Smooth muscle cell (in vitro differentiated cells): Measurements from ENCODE around the gene ASPG. TPM values are rescaled to one million over a fixed set of nuclear protein-coding genes. Genes with fewer than 3 reads are reported as not detected.
A peak's percentile ranks its signal among the peaks of the same experiment; 100 is the strongest.

Source experiments
- DNase-seq: peaks from one replicate; lab custom pipeline; 2025; ENCODE audit not compliant: unreplicated experiment; lab: John Stamatoyannopoulos, UW
- H2AFZ ChIP-seq: fragments of 200-600 bp; sonication (generic); 2 replicates; pipeline ENCODE4 v1.6.0; 2016; ENCODE audit warnings: antibody characterized with exemption, low read depth, mild to moderate bottlenecking
- H3F3A ChIP-seq: fragments of 200-600 bp; sonication (generic); 2 replicates; pipeline ENCODE4 v1.6.0; 2017; ENCODE audit warnings: antibody characterized with exemption, low read depth
- H3K27ac ChIP-seq: fragments of 200-600 bp; sonication (generic); 2 replicates; pipeline ENCODE4 v1.5.1; 2016; ENCODE audit warnings: low read depth, mild to moderate bottlenecking
- H3K27me3 ChIP-seq: fragments of 200-600 bp; sonication (generic); 2 replicates; pipeline ENCODE4 v1.6.1; 2016; ENCODE audit warnings: low read depth, mild to moderate bottlenecking
- H3K36me3 ChIP-seq: fragments of 200-600 bp; sonication (generic); 2 replicates; pipeline ENCODE4 v1.5.1; 2016; ENCODE audit warnings: low read depth
- H3K4me1 ChIP-seq: fragments of 200-600 bp; sonication (generic); 2 replicates; pipeline ENCODE4 v1.5.1; 2016; ENCODE audit warnings: low read depth
- H3K4me2 ChIP-seq: fragments of 200-600 bp; sonication (generic); 2 replicates; pipeline ENCODE4 v1.6.0; 2016; ENCODE audit warnings: mild to moderate bottlenecking
- H3K4me3 ChIP-seq: fragments of 200-600 bp; sonication (generic); 2 replicates; pipeline ENCODE4 v1.5.1; 2016; ENCODE audit warnings: mild to moderate bottlenecking
- H3K79me2 ChIP-seq: fragments of 200-600 bp; sonication (generic); 2 replicates; pipeline ENCODE4 v1.6.0; 2016; ENCODE audit warnings: low read depth, mild to moderate bottlenecking
- H3K9ac ChIP-seq: fragments of 200-600 bp; sonication (generic); 2 replicates; pipeline ENCODE4 v1.6.0; 2016; ENCODE audit warnings: low read depth
- H3K9me3 ChIP-seq: fragments of 200-600 bp; sonication (generic); replicated peaks from 2 replicates; pipeline ENCODE4 v1.5.1; 2016; ENCODE audit warnings: low read depth
- H4K20me1 ChIP-seq: fragments of 200-600 bp; sonication (generic); 2 replicates; pipeline ENCODE4 v1.6.0; 2016; ENCODE audit warnings: low read depth
- CTCF ChIP-seq: fragments of 200-600 bp; sonication (generic); IDR thresholded peaks from 2 replicates; pipeline ENCODE4 v1.5.1; 2017; ENCODE audit warnings: borderline replicate concordance, mild to moderate bottlenecking, antibody characterized with exemption; ENCODE audit not compliant: insufficient read depth, poor library complexity, severe bottlenecking
- WGBS: methylation state at CpG from one replicate; pipeline ENCODE4 v1.1.7; 2016; ENCODE audit warnings: low lambda C conversion rate; 5-methylcytosine and 5-hydroxymethylcytosine counted together
- polyA plus RNA-seq: library from polyadenylated mRNA; unstranded; fragments of >200 nt; fragmentation: Nextera tagmentation; extraction: Ambion mirVana; gene quantifications from 2 replicates; pipeline ENCODE4 v1.2.1, GENCODE V29; 2016
- total RNA-seq: library from RNA; depleted of rRNA; stranded (reverse); fragments of >200 nt; gene quantifications from 2 replicates; pipeline ENCODE4 v1.2.3, GENCODE V29; 2014

Gene ASPG
- total and polyA plus RNA-seq, 2 experiments from 2014 or later: 0.18 to 1.2 TPM

- Histone ChIP-seq H3F3A (no peaks in the 10 kb centered on the region), H3K9ac (peak overlapping the region; percentile 75), H4K20me1 (no peaks in the 10 kb centered on the region), H3K4me3 (no peak overlapping the region), H3K4me2 (peak overlapping the region; percentile 27), H3K27me3 (no peaks in the 10 kb centered on the region), H3K36me3 (no peaks in the 10 kb centered on the region), H3K27ac (peak overlapping the region; percentile 66), H3K9me3 (no peaks in the 10 kb centered on the region), H3K4me1 (no peaks in the 10 kb centered on the region), H2AFZ (no peak overlapping the region), H3K79me2 (no peaks in the 10 kb centered on the region)
- no peak for DNase-seq
- TF ChIP-seq CTCF: no peak
- 83% methylated on average over 2 of the region's 2 CpGs for WGBS
These were observed 36.6 kb upstream of the ASPG start for GRCh38 chr14:104048758-104049507.

DNA sequence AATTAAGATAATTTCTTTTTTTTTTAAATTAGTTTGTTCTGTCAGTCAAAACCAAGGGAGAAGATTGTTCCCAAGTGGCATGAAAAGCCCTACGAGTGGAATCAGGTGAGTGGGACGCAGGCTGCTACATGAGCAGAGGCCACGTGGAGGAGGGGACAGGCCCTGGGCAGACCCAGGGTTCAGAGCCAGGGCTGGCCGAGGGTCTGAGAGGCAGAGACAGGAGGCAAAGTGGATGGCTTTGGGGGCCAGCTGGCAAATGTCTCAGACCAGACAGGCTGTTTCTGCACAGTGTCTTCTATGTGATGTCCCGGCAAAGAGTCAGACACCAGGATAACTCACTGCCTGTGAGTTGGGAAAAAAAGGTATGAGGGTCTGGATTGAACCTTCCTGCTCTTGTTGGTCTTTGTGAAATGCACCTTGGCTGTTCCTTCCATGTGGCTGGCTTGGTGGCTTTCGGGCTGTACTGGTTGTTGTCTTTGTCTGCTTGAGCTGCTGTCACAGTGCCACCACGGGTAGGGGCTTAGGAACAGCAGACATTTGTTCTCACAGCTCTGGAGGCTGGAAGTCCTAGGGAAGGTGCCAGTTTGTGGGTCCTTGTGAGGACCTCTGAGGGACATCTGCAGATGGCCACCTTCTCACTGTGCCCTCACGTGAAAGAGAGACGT is 35.8 kb upstream of the ASPG start:
- WGBS: 65% methylated on average over 9 of the region's 9 CpGs
- Histone ChIP-seq H4K20me1 (no peaks in the 10 kb centered on the region), H3K79me2 (no peaks in the 10 kb centered on the region), H3K27me3 (no peaks in the 10 kb centered on the region), H3K9me3 (no peaks in the 10 kb centered on the region), H3K9ac (peak overlapping the region; percentile 75), H3K4me2 (peak overlapping the region; percentile 27), H2AFZ (no peak overlapping the region), H3K27ac (peak overlapping the region; percentile 66), H3F3A (no peaks in the 10 kb centered on the region), H3K36me3 (no peaks in the 10 kb centered on the region), H3K4me3 (no peak overlapping the region), H3K4me1 (no peaks in the 10 kb centered on the region)
- DNase-seq: no peak
- no peak for TF ChIP-seq CTCF

DNA sequence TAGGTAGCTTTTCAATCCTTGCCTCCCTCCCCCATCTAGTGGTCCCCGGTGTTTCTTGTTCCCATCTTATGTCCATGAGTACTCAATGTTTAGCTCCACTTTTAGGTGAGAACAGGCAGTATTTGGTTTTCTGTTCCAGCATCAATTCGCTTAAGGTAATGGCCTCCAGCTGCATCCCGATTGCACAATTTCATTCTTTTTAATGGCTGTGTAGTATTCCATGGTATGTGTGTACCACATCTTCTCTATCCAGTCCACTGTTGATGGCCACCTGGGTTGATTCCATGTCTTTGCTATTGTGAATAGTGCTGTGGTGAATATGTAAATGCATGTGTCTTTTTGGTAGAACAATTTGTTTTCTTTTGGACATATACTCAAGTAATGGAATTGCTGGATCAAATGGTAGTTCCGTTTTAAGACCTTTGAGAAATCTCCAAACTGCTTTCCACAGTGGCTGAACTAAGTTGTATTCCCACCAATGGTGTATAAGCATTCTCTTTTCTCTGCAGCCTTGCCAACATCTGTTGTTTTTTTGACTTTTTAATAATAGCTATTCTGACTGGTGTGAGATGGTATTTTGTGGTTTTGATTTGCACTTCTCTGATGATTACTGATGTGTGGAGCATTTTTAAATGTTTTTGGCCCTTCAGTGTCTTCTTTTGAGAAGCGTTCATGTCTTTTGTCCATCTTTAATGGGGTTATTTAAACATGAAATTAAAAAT is 34.2 kb upstream of the ASPG start:
- Histone ChIP-seq H3K4me1 (no peaks in the 10 kb centered on the region), H3K9me3 (no peaks in the 10 kb centered on the region), H2AFZ (no peak overlapping the region), H3K9ac (no peak overlapping the region), H3K36me3 (no peaks in the 10 kb centered on the region), H4K20me1 (no peaks in the 10 kb centered on the region), H3K4me3 (no peak overlapping the region), H3K27ac (no peak overlapping the region), H3K27me3 (no peaks in the 10 kb centered on the region), H3F3A (no peaks in the 10 kb centered on the region), H3K79me2 (no peaks in the 10 kb centered on the region), H3K4me2 (no peak overlapping the region)
- TF ChIP-seq CTCF: no peak
- no peak for DNase-seq
- WGBS: 91% methylated on average over 5 of the region's 5 CpGs
